HCT116 (cell line): Measurements from ENCODE around the gene FLCN. TPM values are rescaled to one million over a fixed set of nuclear protein-coding genes. Genes with fewer than 3 reads are reported as not detected.
A peak's percentile ranks its signal among the peaks of the same experiment; 100 is the strongest.

Experiments
- ATAC-seq: fragments of 200-7000 bp; cut with Tn5 transposase; 2 replicates; pipeline ENCODE4 v1.9.1; 2020; ENCODE audit warnings: mild to moderate bottlenecking, moderate library complexity
- BruUV-seq: library from RNA; stranded (reverse); fragments of 400-500 nt; replicated peaks from 2 replicates; lab custom pipeline; 2021; lab: Mats Ljungman, UMichigan
- CTCF ChIA-PET: fragments of 300-600 bp; sonication (Branson Sonifier 250); formaldehyde crosslinking; loops from one replicate; lab custom pipeline; 2021; ENCODE audit warnings: antibody characterized with exemption; lab: Charles Lee
- POLR2A ChIA-PET: fragments of 300-600, 350-600 bp; sonication (Branson Sonifier 250); formaldehyde crosslinking; loops from one replicate; lab custom pipeline; 2021; ENCODE audit warnings: antibody characterized with exemption; lab: Charles Lee
- RAD21 ChIA-PET, 2 experiments: fragments of 300-600 bp; sonication (Branson Sonifier 250); formaldehyde crosslinking; loops; one replicate each; lab custom pipeline; 2023; ENCODE audit warnings: low total read pairs in 2 of 2; ENCODE audit not compliant: uncharacterized antibody in 2 of 2, unreplicated experiment in 2 of 2, low non-redundant PET in 1 of 2; lab: Charles Lee
- DNase-seq: peaks from one replicate; pipeline ENCODE4 v3.0.0-alpha.2; 2010; ENCODE audit warnings: low read depth, low spot score
- H2AFZ ChIP-seq: fragments of 200-600 bp; shearing (Covaris generic), sonication (generic); 2 replicates; pipeline ENCODE4 v1.6.1; 2017; ENCODE audit warnings: low read depth, mixed run types, mixed read lengths, antibody characterized with exemption, low read length; ENCODE audit not compliant: poor library complexity, severe bottlenecking
- H3K27ac ChIP-seq: 2 replicates; pipeline ENCODE4 v1.5.1; 2012; ENCODE audit warnings: low read depth, low read length
- H3K27me3 ChIP-seq: fragments of 200-600 bp; sonication (generic); 2 replicates; pipeline ENCODE4 v1.6.1; 2016; ENCODE audit warnings: mixed run types, low read length, mixed read lengths; ENCODE audit not compliant: insufficient read depth
- H3K36me3 ChIP-seq, 2 experiments: fragments of 200-500 bp in 1 of 2; fragments of 200-600 bp in 1 of 2; sonication (Bioruptor generic) in 1 of 2; sonication (generic) in 1 of 2; 2 replicates each; pipeline versions ENCODE4 v1.5.1 to v1.6.1; 2014 to 2016; ENCODE audit warnings: low read length in 2 of 2, inconsistent platforms in 1 of 2, mixed read lengths in 1 of 2, mixed run types in 1 of 2; ENCODE audit not compliant: insufficient read depth in 2 of 2, control insufficient read depth in 1 of 2
- H3K4me1 ChIP-seq, 2 experiments: fragments of 200-600 bp in 1 of 2; sonication (generic) in 1 of 2; 2 replicates each; pipeline versions ENCODE4 v1.5.1 to v1.6.1; 2012 to 2017; ENCODE audit warnings: low read length in 2 of 2, inconsistent platforms in 1 of 2, mild to moderate bottlenecking in 1 of 2, mixed read lengths in 1 of 2, mixed run types in 1 of 2, moderate library complexity in 1 of 2; ENCODE audit not compliant: insufficient read depth in 2 of 2, control insufficient read depth in 1 of 2
- H3K4me2 ChIP-seq: fragments of 200-600 bp; sonication (generic); 2 replicates; pipeline ENCODE4 v1.6.1; 2017; ENCODE audit warnings: mixed run types, low read length, mixed read lengths
- H3K4me3 ChIP-seq, 2 experiments: fragments of 200-600 bp in 1 of 2; sonication (generic) in 1 of 2; replicated peaks in 1 of 2; 2 replicates each; pipeline ENCODE4 v1.5.1; 2011 to 2016; ENCODE audit warnings: low read length in 2 of 2, control low read depth in 1 of 2, low read depth in 1 of 2, mild to moderate bottlenecking in 1 of 2, mixed read lengths in 1 of 2, mixed run types in 1 of 2
- H3K79me2 ChIP-seq: fragments of 200-600 bp; sonication (generic); 2 replicates; pipeline ENCODE4 v1.6.1; 2017; ENCODE audit warnings: mild to moderate bottlenecking, mixed run types, low read length, moderate library complexity, mixed read lengths; ENCODE audit not compliant: insufficient read depth
- H3K9ac ChIP-seq: fragments of 200-600 bp; sonication (generic); 2 replicates; pipeline ENCODE4 v1.6.1; 2016; ENCODE audit warnings: low read length, mixed read lengths
- H3K9me2 ChIP-seq: fragments of 200-600 bp; sonication (generic), shearing (Covaris generic); 2 replicates; pipeline ENCODE4 v1.6.1; 2017; ENCODE audit warnings: mixed run types, mild to moderate bottlenecking, moderate library complexity; ENCODE audit not compliant: insufficient read depth
- H3K9me3 ChIP-seq, 2 experiments: fragments of 200-500 bp in 1 of 2; fragments of 200-600 bp in 1 of 2; sonication (Bioruptor generic) in 1 of 2; sonication (generic) in 1 of 2; 2 replicates each; pipeline ENCODE4 v1.6.1; 2014 to 2017; ENCODE audit warnings: low read length in 2 of 2, mixed read lengths in 2 of 2, inconsistent platforms in 1 of 2, low read depth in 1 of 2, mild to moderate bottlenecking in 1 of 2, mixed run types in 1 of 2, moderate library complexity in 1 of 2; ENCODE audit not compliant: control insufficient read depth in 1 of 2, insufficient read depth in 1 of 2
- H4K20me1 ChIP-seq: fragments of 200-600 bp; sonication (generic), shearing (Covaris generic); 2 replicates; pipeline ENCODE4 v1.6.1; 2017; ENCODE audit warnings: mixed run types, mild to moderate bottlenecking, moderate library complexity; ENCODE audit not compliant: insufficient read depth
- CBX3 ChIP-seq: IDR thresholded peaks from 2 replicates; pipeline ENCODE4 v1.6.1; 2012; ENCODE audit warnings: low read depth
- CEBPB ChIP-seq: IDR thresholded peaks from 2 replicates; pipeline ENCODE4 v1.6.1; 2012; ENCODE audit warnings: low read depth
- FOSL1 ChIP-seq: IDR thresholded peaks from 2 replicates; pipeline ENCODE4 v1.6.1; 2012; ENCODE audit warnings: low read depth
- POLR2A ChIP-seq: IDR thresholded peaks from 2 replicates; pipeline ENCODE4 v1.7.0; 2011; ENCODE audit warnings: borderline replicate concordance; ENCODE audit not compliant: insufficient read depth, insufficient read length; ENCODE audit errors: extremely low read depth
- POLR2AphosphoS5 ChIP-seq: IDR thresholded peaks from 2 replicates; pipeline ENCODE4 v1.6.1; 2011; ENCODE audit warnings: mild to moderate bottlenecking, low read depth, low read length, moderate library complexity
- RAD21 ChIP-seq: IDR thresholded peaks from 2 replicates; pipeline ENCODE4 v1.6.1; 2012; ENCODE audit warnings: low read depth, mild to moderate bottlenecking
- SP1 ChIP-seq: IDR thresholded peaks from 2 replicates; pipeline ENCODE4 v1.6.1; 2012; ENCODE audit warnings: low read depth
- YY1 ChIP-seq: IDR thresholded peaks from 2 replicates; pipeline ENCODE4 v1.6.1; 2011; ENCODE audit warnings: low read length, low read depth, moderate library complexity, mild to moderate bottlenecking; ENCODE audit not compliant: insufficient replicate concordance; ENCODE audit errors: extremely low read depth
- ZNF274 ChIP-seq: fragments of 200-500 bp; sonication (Bioruptor generic); IDR thresholded peaks from 2 replicates; pipeline ENCODE4 v1.6.1; 2014; ENCODE audit warnings: mild to moderate bottlenecking, low read depth, low read length, inconsistent platforms
- intact Hi-C: fragments of 100-400 bp; cut with micrococcal nuclease; formaldehyde crosslinking; loops from 2 replicates; pipeline ENCODE4 v1.10.0; 2022
- total RNA-seq: library from RNA; stranded (reverse); gene quantifications from one replicate; pipeline ENCODE4 v1.2.1, GENCODE V29; 2021; ENCODE audit not compliant: unreplicated experiment
- TF ChIP-seq, protein P1 (sequence below), 3 experiments: fragments of 200-600 bp in 1 of 3; sonication (generic) in 1 of 3; IDR thresholded peaks in 2 of 3; conservative IDR thresholded peaks in 1 of 3; 2 replicates each; pipeline ENCODE4 v1.5.1; 2012 to 2017; ENCODE audit warnings: low read depth in 2 of 3, low read length in 2 of 3, antibody characterized with exemption in 1 of 3, borderline replicate concordance in 1 of 3, control low read depth in 1 of 3, mild to moderate bottlenecking in 1 of 3, mixed read lengths in 1 of 3, mixed run types in 1 of 3, moderate library complexity in 1 of 3; ENCODE audit not compliant: insufficient read depth in 1 of 3
- TF ChIP-seq, protein P2 (sequence below): IDR thresholded peaks from 2 replicates; pipeline ENCODE4 v1.6.1; 2012

FLCN gene
- total RNA-seq, 1 experiment from 2014 or later, result 23.7 TPM

DNA sequence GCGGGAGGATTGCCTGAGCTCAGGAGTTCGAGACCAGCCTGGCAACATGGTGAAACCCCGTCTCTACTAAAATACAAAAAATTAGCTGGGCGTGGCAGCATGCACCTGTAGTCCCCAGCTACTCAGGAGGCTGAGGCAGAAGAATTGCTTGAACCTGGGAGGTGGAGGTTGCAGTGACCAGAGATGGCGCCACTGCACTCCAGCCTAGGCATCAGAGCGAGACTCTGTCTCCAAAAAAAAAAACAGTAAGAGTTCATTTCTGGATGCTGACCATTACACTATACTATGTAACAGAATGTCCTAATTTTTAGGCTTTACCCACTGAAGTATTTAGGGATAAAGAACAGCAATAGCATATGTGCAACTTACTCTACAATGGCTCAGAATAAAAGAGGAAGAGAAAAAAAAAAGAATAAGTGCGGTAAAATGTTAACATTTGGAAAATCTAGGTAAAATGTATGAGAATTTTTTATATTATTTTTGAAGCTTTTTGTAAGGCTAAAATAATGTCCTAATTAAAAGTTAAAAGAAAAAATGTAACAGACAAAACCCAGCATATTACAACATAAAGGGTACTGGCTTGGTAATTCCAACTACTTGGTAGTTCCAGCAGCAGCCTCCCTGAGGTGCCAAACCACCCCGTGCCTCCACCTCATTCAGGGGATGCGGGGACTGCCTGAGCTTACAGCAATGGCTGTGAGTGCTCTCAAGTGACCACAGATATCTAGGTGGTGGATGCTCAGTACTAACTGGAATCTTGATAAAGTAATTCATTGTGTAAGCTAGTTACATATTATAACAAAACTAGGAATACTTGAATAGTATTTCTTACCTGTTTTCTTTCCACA, 33.2 kb upstream of the FLCN start:
- DNase-seq (peak; percentile 8), ATAC-seq (peak; percentile 82)
- BruUV-seq, result no TSS peak
- CTCF ChIA-PET, result interaction anchor here (0.7 to 1.6 kb wide), 7 partner anchors 9 to 35 kb away, joined by 3 to 8 read pairs (median 4); partner anchors contain the start of gene FLCN
- TF ChIP-seq ZNF274, result no peak
- TF ChIP-seq RAD21, result peak; percentile 23; the same call in 1 of the 2 replicates
- TF ChIP-seq, protein P1, sequence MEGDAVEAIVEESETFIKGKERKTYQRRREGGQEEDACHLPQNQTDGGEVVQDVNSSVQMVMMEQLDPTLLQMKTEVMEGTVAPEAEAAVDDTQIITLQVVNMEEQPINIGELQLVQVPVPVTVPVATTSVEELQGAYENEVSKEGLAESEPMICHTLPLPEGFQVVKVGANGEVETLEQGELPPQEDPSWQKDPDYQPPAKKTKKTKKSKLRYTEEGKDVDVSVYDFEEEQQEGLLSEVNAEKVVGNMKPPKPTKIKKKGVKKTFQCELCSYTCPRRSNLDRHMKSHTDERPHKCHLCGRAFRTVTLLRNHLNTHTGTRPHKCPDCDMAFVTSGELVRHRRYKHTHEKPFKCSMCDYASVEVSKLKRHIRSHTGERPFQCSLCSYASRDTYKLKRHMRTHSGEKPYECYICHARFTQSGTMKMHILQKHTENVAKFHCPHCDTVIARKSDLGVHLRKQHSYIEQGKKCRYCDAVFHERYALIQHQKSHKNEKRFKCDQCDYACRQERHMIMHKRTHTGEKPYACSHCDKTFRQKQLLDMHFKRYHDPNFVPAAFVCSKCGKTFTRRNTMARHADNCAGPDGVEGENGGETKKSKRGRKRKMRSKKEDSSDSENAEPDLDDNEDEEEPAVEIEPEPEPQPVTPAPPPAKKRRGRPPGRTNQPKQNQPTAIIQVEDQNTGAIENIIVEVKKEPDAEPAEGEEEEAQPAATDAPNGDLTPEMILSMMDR (IDR thresholded peaks at IDR 0.05 in 2 of 3, conservative IDR thresholded peaks at IDR 0.05 in 1 of 3; ENCODE audit: borderline replicate concordance in 1 of 3, insufficient read depth in 1 of 3, low read depth in 2 of 3, low read length in 2 of 3), result peak in 2 of 3 experiments; percentile 57 to 64; a peak in 4 of 6 replicates
- no peaks in the 10 kb centered on the region for H3K9me3 ChIP-seq
- H3K9ac ChIP-seq, result no peak overlapping the region
- H3K4me3 ChIP-seq, result no peak overlapping the region
- no peak overlapping the region for H2AFZ ChIP-seq
- no peak overlapping the region for H3K4me2 ChIP-seq
- no peak overlapping the region for H3K27ac ChIP-seq
- peaks cover 9% of the 10 kb centered on the region; the same call in 1 of the 2 replicates for H4K20me1 ChIP-seq
- peaks cover 38 to 39% of the 10 kb centered on the region in 2 experiments for H3K36me3 ChIP-seq
- peaks cover 55% of the 10 kb centered on the region for H3K79me2 ChIP-seq
- POLR2A ChIA-PET, result no interaction called here
- RAD21 ChIA-PET, result interaction anchor here in 1 of 2 experiments (0.6 kb wide), 1 partner anchor 60 kb away, joined by 5 read pairs; no protein-coding TSS in a partner anchor
- no peaks in the 10 kb centered on the region for H3K9me2 ChIP-seq
- intact Hi-C loops, result no loop called here
- H3K27me3 ChIP-seq, result no peaks in the 10 kb centered on the region
- no peaks in the 10 kb centered on the region for H3K4me1 ChIP-seq

DNA sequence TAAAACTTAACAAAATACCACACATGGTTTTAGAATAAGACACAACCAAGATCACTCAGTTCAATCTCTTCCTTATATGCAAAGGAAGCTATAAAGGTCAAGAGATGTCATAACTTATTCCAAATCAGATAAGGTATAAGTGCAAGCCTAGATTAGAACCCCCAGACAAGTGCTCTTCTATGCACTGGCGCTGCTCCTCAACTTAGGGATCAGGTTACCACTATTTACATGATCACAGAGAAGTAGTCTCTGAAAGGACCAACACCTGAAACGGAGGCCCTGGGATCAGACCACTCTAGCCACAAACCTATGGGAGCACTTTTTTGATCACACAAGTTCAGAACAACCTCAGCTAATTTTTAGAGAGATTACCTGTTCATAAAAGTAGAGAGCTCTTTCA, 27.5 kb upstream of the FLCN start:
- ChIA-PET RAD21 (no interaction called here), POLR2A (no interaction called here), CTCF (no interaction called here)
- Histone ChIP-seq H3K9me3 (no peaks in the 10 kb centered on the region), H4K20me1 (no peaks in the 10 kb centered on the region), H2AFZ (no peak overlapping the region), H3K36me3 (peaks cover 55 to 56% of the 10 kb centered on the region in 2 experiments), H3K4me3 (no peak overlapping the region), H3K4me1 (no peaks in the 10 kb centered on the region), H3K27ac (no peak overlapping the region), H3K4me2 (no peak overlapping the region), H3K27me3 (no peaks in the 10 kb centered on the region), H3K9me2 (no peaks in the 10 kb centered on the region), H3K79me2 (peaks cover 13% of the 10 kb centered on the region), H3K9ac (no peak overlapping the region)
- ATAC-seq, result no peak
- DNase-seq, result no peak
- TF ChIP-seq FOSL1 (no peak), POLR2A (no peak), CBX3 (no peak), CEBPB (no peak), SP1 (no peak), YY1 (no peak), POLR2AphosphoS5 (no peak)
- TF ChIP-seq, protein P2, sequence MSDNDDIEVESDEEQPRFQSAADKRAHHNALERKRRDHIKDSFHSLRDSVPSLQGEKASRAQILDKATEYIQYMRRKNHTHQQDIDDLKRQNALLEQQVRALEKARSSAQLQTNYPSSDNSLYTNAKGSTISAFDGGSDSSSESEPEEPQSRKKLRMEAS, result no peak
- no TSS peak for BruUV-seq
- intact Hi-C loops, result no loop called here
